Activated T-cell treated with anti-CD3 and anti-CD28 coated beads for 24 hours (primary cell): ENCODE data around the gene LCLAT1.

Experiments used
- DNase-seq: peaks from one replicate; pipeline ENCODE4 v3.0.0-alpha.2; 2020; ENCODE audit warnings: low read depth

Gene LCLAT1

GRCh38 chr2:30677231-30677630, 230.2 kb downstream of the LCLAT1 start:
- DNase-seq = no peak

GRCh38 chr2:30677861-30678385, 230.9 kb downstream of the LCLAT1 start:
- no peak for DNase-seq

GRCh38 chr2:30678410-30679137, 231.5 kb downstream of the LCLAT1 start:
- DNase-seq = no peak

- no peak for DNase-seq
Observed at GRCh38 chr2:30679426-30680088, 232.5 kb downstream of the LCLAT1 start.

- no peak for DNase-seq
Observed at GRCh38 chr2:30680121-30680520, 233.1 kb downstream of the LCLAT1 start.

- no peak for DNase-seq
Observed at GRCh38 chr2:30681022-30681421, 234.0 kb downstream of the LCLAT1 start.

- no peak for DNase-seq
Observed at GRCh38 chr2:30683236-30683956, 236.3 kb downstream of the LCLAT1 start.

- DNase-seq = no peak
Observed at GRCh38 chr2:30684026-30684425, 237.0 kb downstream of the LCLAT1 start.

- DNase-seq = no peak
Observed at GRCh38 chr2:30684516-30684915, 237.5 kb downstream of the LCLAT1 start.

GRCh38 chr2:30684996-30685395, 237.9 kb downstream of the LCLAT1 start:
- no peak for DNase-seq

- DNase-seq = no peak
Observed at GRCh38 chr2:30686000-30686399, 239.0 kb downstream of the LCLAT1 start.

GRCh38 chr2:30686669-30687068, 239.6 kb downstream of the LCLAT1 start:
- DNase-seq = no peak

GRCh38 chr2:30688956-30689401, 241.9 kb downstream of the LCLAT1 start:
- DNase-seq = no peak

GRCh38 chr2:30689496-30690125, 242.6 kb downstream of the LCLAT1 start:
- DNase-seq = no peak

GRCh38 chr2:30690126-30690561, 243.1 kb downstream of the LCLAT1 start:
- DNase-seq = no peak

- DNase-seq = no peak
Observed at GRCh38 chr2:30691091-30691947, 244.3 kb downstream of the LCLAT1 start.

GRCh38 chr2:30691948-30692828, 245.1 kb downstream of the LCLAT1 start:
- no peak for DNase-seq

GRCh38 chr2:30692829-30693275, 245.8 kb downstream of the LCLAT1 start:
- DNase-seq = no peak
